K562 (cell line): ENCODE data around the gene ZDHHC8. TPM values are rescaled to one million over a fixed set of nuclear protein-coding genes. Genes with fewer than 3 reads are reported as not detected.

ENCODE experiments used
- ATAC-seq: fragments of 200-7000 bp; cut with Tn5 transposase; 3 replicates; pipeline ENCODE4 v1.9.1; 2020; ENCODE audit warnings: moderate library complexity
- BruUV-seq: library from RNA; stranded (reverse); fragments of 400-500 nt; replicated peaks from 2 replicates; lab custom pipeline; 2021; lab: Mats Ljungman, UMichigan
- CTCF ChIA-PET: fragments of 300-600 bp; formaldehyde crosslinking; extraction: SDS; loops from one replicate; lab custom pipeline; 2021; ENCODE audit warnings: low intra/inter-chr PET ratio; lab: Yijun Ruan, JAX
- POLR2A ChIA-PET: fragments of 300-600, 350-650 bp; sonication (Branson Sonifier 250); formaldehyde crosslinking; extraction: SDS; loops from one replicate; lab custom pipeline; 2021; ENCODE audit warnings: antibody characterized with exemption, inconsistent platforms; lab: Yijun Ruan, JAX
- DNase-seq, 4 experiments: peaks; one replicate each; pipeline versions ENCODE4 v3.0.0 to v3.0.0-alpha.2; 2011 to 2018; ENCODE audit warnings: low spot score in 3 of 4, mixed read lengths in 3 of 4; ENCODE audit errors: extremely low read depth in 1 of 4
- FAIRE-seq: peaks from 2 replicates; lab custom pipeline; 2011; peaks lifted over from hg19 to GRCh38; lab: Jason Lieb, UNC
- H2AFZ ChIP-seq: 2 replicates; pipeline ENCODE4 v1.6.0; 2011; ENCODE audit warnings: low read depth, low read length, control low read depth, inconsistent platforms
- H3K27ac ChIP-seq: fragments of 200-600 bp; 3 replicates; pipeline ENCODE4 v1.8.0; 2011; ENCODE audit warnings: low read depth, mild to moderate bottlenecking, control low read depth, inconsistent platforms, low read length, moderate library complexity, mixed read lengths; ENCODE audit errors: extremely low read depth
- H3K27me3 ChIP-seq, 2 experiments: fragments of 300-600 bp in 1 of 2; 2 replicates in 1 of 2; 3 replicates in 1 of 2; pipeline versions ENCODE4 v1.6.0 to v1.8.0; 2011; ENCODE audit warnings: inconsistent platforms in 2 of 2, low read length in 2 of 2, mild to moderate bottlenecking in 1 of 2, mixed read lengths in 1 of 2, moderate library complexity in 1 of 2; ENCODE audit not compliant: control insufficient read depth in 2 of 2, insufficient read depth in 2 of 2
- H3K36me3 ChIP-seq: fragments of 300-600 bp; 3 replicates; pipeline ENCODE4 v1.8.0; 2011; ENCODE audit warnings: mild to moderate bottlenecking, low read length, inconsistent platforms; ENCODE audit not compliant: control insufficient read depth, insufficient read depth
- H3K4me1 ChIP-seq, 2 experiments: fragments of 200-600 bp in 1 of 2; replicated peaks in 1 of 2; 2 replicates in 1 of 2; 3 replicates in 1 of 2; pipeline versions ENCODE4 v1.5.1 to v1.8.0; 2011; ENCODE audit warnings: inconsistent platforms in 2 of 2, low read length in 2 of 2, mild to moderate bottlenecking in 1 of 2, mixed read lengths in 1 of 2, moderate library complexity in 1 of 2; ENCODE audit not compliant: control insufficient read depth in 2 of 2, insufficient read depth in 2 of 2
- H3K4me2 ChIP-seq: 2 replicates; pipeline ENCODE4 v1.6.1; 2011; ENCODE audit warnings: low read length, control low read depth, inconsistent platforms, mixed read lengths; ENCODE audit not compliant: insufficient read depth
- H3K4me3 ChIP-seq: fragments of 200-600 bp; sonication (generic), shearing (Covaris generic); 2 replicates; pipeline ENCODE4 v1.5.1; 2016; ENCODE audit warnings: control low read depth, inconsistent platforms
- H3K79me2 ChIP-seq: fragments of 200-600 bp; 3 replicates; pipeline ENCODE4 v1.8.0; 2011; ENCODE audit warnings: low read length, inconsistent platforms; ENCODE audit not compliant: control insufficient read depth, insufficient read depth
- H3K9ac ChIP-seq, 2 experiments: 2 replicates each; pipeline versions ENCODE4 v1.6.0 to v1.6.1; 2011; ENCODE audit warnings: low read depth in 2 of 2, low read length in 2 of 2, control low read depth in 1 of 2, inconsistent platforms in 1 of 2, mild to moderate bottlenecking in 1 of 2, mixed read lengths in 1 of 2; ENCODE audit not compliant: insufficient read depth in 1 of 2
- H3K9me1 ChIP-seq: one replicate; pipeline ENCODE4 v1.6.0; 2011; ENCODE audit warnings: inconsistent platforms, mild to moderate bottlenecking, low read length, moderate library complexity; ENCODE audit not compliant: control insufficient read depth, insufficient read depth
- H3K9me3 ChIP-seq: replicated peaks from 2 replicates; pipeline ENCODE4 v1.5.1; 2011; ENCODE audit warnings: low read depth, low read length, inconsistent platforms; ENCODE audit not compliant: control insufficient read depth, insufficient read depth
- H4K20me1 ChIP-seq: replicated peaks from 2 replicates; pipeline ENCODE4 v1.6.1; 2011; ENCODE audit warnings: low read length, inconsistent platforms, mixed read lengths; ENCODE audit not compliant: control insufficient read depth, insufficient read depth
- ATF1 ChIP-seq, 2 experiments: fragments of 450-650 bp in 1 of 2; IDR thresholded peaks; 2 replicates each; pipeline ENCODE4 v1.6.1; 2016; ENCODE audit warnings: missing compliant biosample characterization in 1 of 2, missing genetic modification characterization in 1 of 2
- BHLHE40 ChIP-seq: IDR thresholded peaks from 2 replicates; pipeline ENCODE4 v1.6.1; 2011; ENCODE audit warnings: low read length, improper control_type of control experiment
- GATA2 ChIP-seq: sonication (generic); formaldehyde crosslinking; IDR thresholded peaks from 2 replicates; pipeline ENCODE4 v1.4.0; 2020; ENCODE audit warnings: mild to moderate bottlenecking, missing genetic modification reagents
- HDAC2 ChIP-seq: fragments of 450-650 bp; IDR thresholded peaks from 2 replicates; pipeline ENCODE4 v1.6.1; 2016; ENCODE audit warnings: mild to moderate bottlenecking
- HNRNPH1 ChIP-seq: fragments of 200-400 bp; formaldehyde crosslinking; optimal IDR thresholded peaks from 2 replicates; pipeline ENCODE3; 2017; ENCODE audit warnings: low read depth, mild to moderate bottlenecking, low read length, moderate library complexity
- KLF10 ChIP-seq: fragments of 250-450 bp; sonication (Bioruptor Pico); IDR thresholded peaks from 2 replicates; pipeline ENCODE4 v1.6.1; 2021; ENCODE audit warnings: matching md5 sums
- PHB2 ChIP-seq: fragments of 450-650 bp; IDR thresholded peaks from 2 replicates; pipeline ENCODE4 v1.6.1; 2017; ENCODE audit warnings: low read depth
- POU5F1 ChIP-seq: fragments of 150-350 bp; IDR thresholded peaks from 2 replicates; pipeline ENCODE4 v1.6.1; 2014; ENCODE audit warnings: borderline replicate concordance, low read length, low read depth, mild to moderate bottlenecking; ENCODE audit not compliant: partially characterized antibody
- SMARCA5 ChIP-seq: fragments of 450-650 bp; IDR thresholded peaks from 2 replicates; pipeline ENCODE4 v1.6.1; 2016
- SRSF9 ChIP-seq: fragments of 200-400 bp; formaldehyde crosslinking; IDR thresholded peaks from 2 replicates; pipeline ENCODE4 v1.6.1; 2017; ENCODE audit warnings: low read depth, low read length, borderline replicate concordance
- YY1 ChIP-seq, 3 experiments: IDR thresholded peaks; 2 replicates each; pipeline ENCODE4 v1.6.1; 2011; ENCODE audit warnings: low read length in 2 of 3, mild to moderate bottlenecking in 2 of 3, moderate library complexity in 2 of 3, borderline replicate concordance in 1 of 3, control low read depth in 1 of 3, low read depth in 1 of 3; ENCODE audit not compliant: insufficient read depth in 3 of 3, insufficient replicate concordance in 2 of 3, control insufficient read depth in 1 of 3, insufficient read length in 1 of 3; ENCODE audit errors: extremely low read depth in 1 of 3
- ZBTB1 ChIP-seq: sonication (generic); formaldehyde crosslinking; IDR thresholded peaks from 2 replicates; pipeline ENCODE4 v1.8.1; 2023; ENCODE audit warnings: missing genetic modification reagents, low read depth, mild to moderate bottlenecking, borderline replicate concordance
- ZC3H4 ChIP-seq: sonication (generic); formaldehyde crosslinking; IDR thresholded peaks from 2 replicates; pipeline ENCODE4 v1.9.0; 2021; ENCODE audit warnings: missing genetic modification reagents, borderline replicate concordance
- ZZZ3 ChIP-seq: fragments of 450-650 bp; IDR thresholded peaks from 2 replicates; pipeline ENCODE4 v1.6.1; 2016; ENCODE audit warnings: antibody characterized with exemption, mild to moderate bottlenecking, moderate library complexity
- WGBS: fragments of 100-300 bp; shearing (Covaris generic); methylation state at CpG from one replicate; pipeline ENCODE4 v1.1.6; 2016; ENCODE audit warnings: low coverage, mixed read lengths; ENCODE audit not compliant: insufficient coverage; ENCODE audit errors: missing lambda C conversion rate; 5-methylcytosine and 5-hydroxymethylcytosine counted together
- in situ Hi-C: fragments of 300-500 bp; cut with MboI; formaldehyde crosslinking; loops from 4 replicates; pipeline ENCODE4 v1.15.0; 2018; ENCODE audit warnings: inconsistent platforms, mixed read lengths
- intact Hi-C: fragments of 100-400 bp; cut with micrococcal nuclease; formaldehyde crosslinking; loops from 2 replicates; pipeline ENCODE4 v1.14.2; 2022
- polyA plus RNA-seq, 8 experiments: library from polyadenylated mRNA; depleted of rRNA in 4 of 8; stranded (reverse) in 5 of 8; unstranded in 3 of 8; fragments of >200 nt; fragmentation: Nextera tagmentation in 2 of 8; fragmentation: Illumina TruSeq in 1 of 8; extraction: Ambion mirVana in 2 of 8; extraction: Trizol in 1 of 8; gene quantifications; 2 replicates each; pipeline versions ENCODE4 v1.2.1 to v1.2.3, GENCODE V29; 2011 to 2014; ENCODE audit warnings: inconsistent platforms in 1 of 8, missing spikeins in 1 of 8
- total RNA-seq, 7 experiments: library from RNA; depleted of rRNA in 6 of 7; stranded (reverse); fragments of >200 nt in 6 of 7; fragmentation: Illumina TruSeq in 2 of 7; extraction: Trizol in 2 of 7; gene quantifications; 2 replicates each; pipeline versions ENCODE4 v1.2.1 to v1.2.3, GENCODE V29; 2011 to 2021; ENCODE audit warnings: low replicate concordance in 1 of 7
- TF ChIP-seq, protein P1 (sequence below): sonication (generic); formaldehyde crosslinking; IDR thresholded peaks from 2 replicates; pipeline ENCODE4 v1.8.0; 2022; ENCODE audit warnings: mild to moderate bottlenecking, low read depth, missing genetic modification reagents
- TF ChIP-seq, protein P2 (sequence below): IDR thresholded peaks from 2 replicates; pipeline ENCODE4 v1.6.1; 2016; ENCODE audit warnings: missing genetic modification characterization, missing compliant biosample characterization
- TF ChIP-seq, protein P3 (sequence below): fragments of 250-450 bp; sonication (Bioruptor Pico); IDR thresholded peaks from 2 replicates; pipeline ENCODE4 v1.8.0; 2022; ENCODE audit warnings: inconsistent platforms

The ZDHHC8 gene
- total and polyA plus RNA-seq, 9 of the 15 experiments (the other 6 are each of a cell fraction or from before 2014, with no cell fraction given) = 0.04 to 109 (median 16.4) TPM

DNA sequence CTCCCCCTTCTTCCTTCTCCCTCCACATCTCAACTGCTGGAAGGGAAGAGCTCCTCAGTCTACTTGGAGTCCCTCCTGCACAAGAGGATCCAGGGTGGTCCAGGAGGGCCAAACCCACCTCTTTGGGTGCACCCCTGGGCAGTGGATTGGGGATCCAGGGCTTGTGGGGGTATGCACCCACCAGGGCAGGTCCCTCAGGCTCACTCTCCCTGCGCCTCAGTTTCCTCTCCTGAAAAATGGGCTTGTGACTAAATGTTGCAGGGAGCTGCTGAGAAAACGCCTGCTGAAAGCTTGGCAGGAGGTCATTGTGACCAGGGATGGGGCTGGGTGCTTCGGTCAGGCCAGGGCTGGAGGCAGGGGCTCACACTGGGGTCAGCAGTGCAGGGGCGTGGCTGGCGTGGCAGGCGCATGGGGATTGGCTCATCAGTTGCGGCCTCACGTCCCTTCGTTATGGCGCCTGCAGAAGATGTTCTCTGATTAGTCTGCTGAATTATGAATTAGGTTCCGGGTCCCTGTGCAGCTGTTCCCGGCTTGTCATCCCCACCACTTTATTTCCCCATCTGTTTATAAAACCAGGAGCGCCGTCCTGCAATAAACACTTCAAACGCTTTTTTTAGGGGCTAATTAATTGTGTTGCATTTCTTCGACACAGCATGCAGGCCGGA lies 44.9 kb downstream of the ZDHHC8 start:
- intact Hi-C loops = loop anchor here (5.0 kb wide), 1 partner anchor 91 kb away; the partner anchor contains the start of gene RTN4R
- no peak for DNase-seq
- H2AFZ ChIP-seq = no peak overlapping the region
- no peaks in the 10 kb centered on the region for H3K36me3 ChIP-seq
- peaks cover 89 to 98% of the 10 kb centered on the region in 2 experiments; a peak in 4 of 5 replicates for H3K27me3 ChIP-seq
- peaks cover 66% of the 10 kb centered on the region for H4K20me1 ChIP-seq
- no peak overlapping the region for H3K4me3 ChIP-seq
- no peaks in the 10 kb centered on the region for H3K9me1 ChIP-seq
- no peak for ATAC-seq
- peaks cover 0 to 62% of the 10 kb centered on the region in 2 experiments; a peak in 1 of 5 replicates for H3K4me1 ChIP-seq
- no peak overlapping the region for H3K27ac ChIP-seq
- WGBS = 4% methylated on average over 17 of the region's 17 CpGs
- FAIRE-seq = no peak
- H3K79me2 ChIP-seq = no peaks in the 10 kb centered on the region
- ChIA-PET POLR2A (interaction anchor here (0.6 to 1.9 kb wide), 8 partner anchors 9 to 68 kb away, joined by 3 to 5 read pairs (median 4); no protein-coding TSS in a partner anchor), CTCF (no interaction called here)
- H3K9ac ChIP-seq = peak overlapping the region in 1 of 2 experiments; percentile 47; a peak in 1 of 4 replicates
- H3K4me2 ChIP-seq = no peak overlapping the region
- in situ Hi-C loops = no loop called here
- H3K9me3 ChIP-seq = no peaks in the 10 kb centered on the region
- no TSS peak for BruUV-seq
- TF ChIP-seq, protein P1, sequence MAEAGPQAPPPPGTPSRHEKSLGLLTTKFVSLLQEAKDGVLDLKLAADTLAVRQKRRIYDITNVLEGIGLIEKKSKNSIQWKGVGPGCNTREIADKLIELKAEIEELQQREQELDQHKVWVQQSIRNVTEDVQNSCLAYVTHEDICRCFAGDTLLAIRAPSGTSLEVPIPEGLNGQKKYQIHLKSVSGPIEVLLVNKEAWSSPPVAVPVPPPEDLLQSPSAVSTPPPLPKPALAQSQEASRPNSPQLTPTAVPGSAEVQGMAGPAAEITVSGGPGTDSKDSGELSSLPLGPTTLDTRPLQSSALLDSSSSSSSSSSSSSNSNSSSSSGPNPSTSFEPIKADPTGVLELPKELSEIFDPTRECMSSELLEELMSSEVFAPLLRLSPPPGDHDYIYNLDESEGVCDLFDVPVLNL (CRISPR knock-in tag) = 0 out of 2 replicates have a peak, but pooled peaks have one; percentile 7
- TF ChIP-seq HNRNPH1 (no peak), SRSF9 (no peak), GATA2 (CRISPR knock-in tag) (no peak), BHLHE40 (no peak), PHB2 (no peak), POU5F1 (no peak), ZBTB1 (CRISPR knock-in tag) (0 out of 2 replicates have a peak, but pooled peaks have one; percentile 44), SMARCA5 (peak; percentile 74; the same call in 1 of the 2 replicates), KLF10 (CRISPR knock-in tag) (no peak), ZC3H4 (CRISPR knock-in tag) (peak; percentile 39; the same call in 1 of the 2 replicates), ATF1 (CRISPR knock-in tag; IDR thresholded peaks at IDR 0.05) (0 out of 2 replicates have a peak, but pooled peaks have one; percentile 22), ATF1 (tag; IDR thresholded peaks at IDR 0.05) (no peak), ZZZ3 (no peak), YY1 (IDR thresholded peaks at IDR 0.05; ENCODE audit: borderline replicate concordance in 1 of 3, control insufficient read depth in 1 of 3, extremely low read depth in 1 of 3, insufficient read depth in 3 of 3, insufficient read length in 1 of 3, insufficient replicate concordance in 2 of 3, low read depth in 1 of 3, low read length in 2 of 3) (peak in 1 of 3 experiments; percentile 44), HDAC2 (peak; percentile 29; the same call in 1 of the 2 replicates)
- TF ChIP-seq, protein P2, sequence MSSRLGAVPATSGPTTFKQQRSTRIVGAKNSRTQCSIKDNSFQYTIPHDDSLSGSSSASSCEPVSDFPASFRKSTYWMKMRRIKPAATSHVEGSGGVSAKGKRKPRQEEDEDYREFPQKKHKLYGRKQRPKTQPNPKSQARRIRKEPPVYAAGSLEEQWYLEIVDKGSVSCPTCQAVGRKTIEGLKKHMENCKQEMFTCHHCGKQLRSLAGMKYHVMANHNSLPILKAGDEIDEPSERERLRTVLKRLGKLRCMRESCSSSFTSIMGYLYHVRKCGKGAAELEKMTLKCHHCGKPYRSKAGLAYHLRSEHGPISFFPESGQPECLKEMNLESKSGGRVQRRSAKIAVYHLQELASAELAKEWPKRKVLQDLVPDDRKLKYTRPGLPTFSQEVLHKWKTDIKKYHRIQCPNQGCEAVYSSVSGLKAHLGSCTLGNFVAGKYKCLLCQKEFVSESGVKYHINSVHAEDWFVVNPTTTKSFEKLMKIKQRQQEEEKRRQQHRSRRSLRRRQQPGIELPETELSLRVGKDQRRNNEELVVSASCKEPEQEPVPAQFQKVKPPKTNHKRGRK = no peak
- TF ChIP-seq, protein P3, sequence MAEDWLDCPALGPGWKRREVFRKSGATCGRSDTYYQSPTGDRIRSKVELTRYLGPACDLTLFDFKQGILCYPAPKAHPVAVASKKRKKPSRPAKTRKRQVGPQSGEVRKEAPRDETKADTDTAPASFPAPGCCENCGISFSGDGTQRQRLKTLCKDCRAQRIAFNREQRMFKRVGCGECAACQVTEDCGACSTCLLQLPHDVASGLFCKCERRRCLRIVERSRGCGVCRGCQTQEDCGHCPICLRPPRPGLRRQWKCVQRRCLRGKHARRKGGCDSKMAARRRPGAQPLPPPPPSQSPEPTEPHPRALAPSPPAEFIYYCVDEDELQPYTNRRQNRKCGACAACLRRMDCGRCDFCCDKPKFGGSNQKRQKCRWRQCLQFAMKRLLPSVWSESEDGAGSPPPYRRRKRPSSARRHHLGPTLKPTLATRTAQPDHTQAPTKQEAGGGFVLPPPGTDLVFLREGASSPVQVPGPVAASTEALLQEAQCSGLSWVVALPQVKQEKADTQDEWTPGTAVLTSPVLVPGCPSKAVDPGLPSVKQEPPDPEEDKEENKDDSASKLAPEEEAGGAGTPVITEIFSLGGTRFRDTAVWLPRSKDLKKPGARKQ (CRISPR knock-in tag) = no peak
